Brain microvascular endothelial cell (primary cell): ENCODE measurements around the gene TULP4.

ENCODE experiments used
- DNase-seq: peaks from one replicate; pipeline ENCODE4 v3.0.0-alpha.2; 2020
- H3K27ac ChIP-seq: fragments of 250-450 bp; sonication (Bioruptor Pico); 2 replicates; pipeline ENCODE4 v1.5.1; 2020; ENCODE audit warnings: mild to moderate bottlenecking, moderate library complexity
- H3K27me3 ChIP-seq: fragments of 250-450 bp; sonication (Bioruptor Pico); replicated peaks from 2 replicates; pipeline ENCODE4 v1.5.1; 2020; ENCODE audit warnings: mild to moderate bottlenecking
- H3K36me3 ChIP-seq: fragments of 250-450 bp; sonication (Bioruptor Pico); replicated peaks from 2 replicates; pipeline ENCODE4 v1.5.1; 2020; ENCODE audit warnings: mild to moderate bottlenecking
- H3K4me3 ChIP-seq: 2 replicates; pipeline ENCODE4 v1.5.1; 2011; ENCODE audit warnings: low read depth, mild to moderate bottlenecking, control low read depth, low read length, moderate library complexity
- CTCF ChIP-seq: IDR thresholded peaks from 2 replicates; pipeline ENCODE4 v1.5.1; 2011; ENCODE audit warnings: low read depth, mild to moderate bottlenecking, moderate library complexity, low read length, control low read depth, inconsistent platforms; ENCODE audit errors: missing control alignments
- in situ Hi-C: cut with HindIII; loops from 2 replicates; pipeline ENCODE4 v1.10.0; 2017; ENCODE audit warnings: low sequenced_read_pairs, low pct_ligation_motif_present

Gene TULP4

DNA sequence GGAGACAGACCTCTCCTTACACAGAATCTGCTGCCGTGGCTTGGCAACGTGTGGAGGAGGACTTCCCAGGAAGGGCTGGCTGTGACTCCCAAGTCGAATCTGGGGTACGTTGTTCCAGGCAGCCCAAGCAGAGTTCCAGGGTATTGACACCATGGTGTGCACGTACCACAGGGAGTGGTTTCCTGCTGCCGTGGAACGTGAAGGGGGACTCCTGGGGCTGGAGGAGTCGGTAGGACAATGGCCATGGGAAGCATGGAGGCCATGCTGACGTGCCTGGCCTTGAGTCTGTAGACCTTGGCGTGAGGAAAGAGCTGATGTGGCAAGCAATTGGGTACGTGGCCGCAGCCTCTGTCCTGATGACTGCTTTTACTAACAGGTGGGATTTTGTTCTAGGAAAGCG lies 119.3 kb downstream of the TULP4 start:
- no peaks in the 10 kb centered on the region for H3K27me3 ChIP-seq
- H3K4me3 ChIP-seq: no peak overlapping the region
- H3K36me3 ChIP-seq: no peaks in the 10 kb centered on the region
- H3K27ac ChIP-seq: no peak overlapping the region
- TF ChIP-seq CTCF: no peak
- in situ Hi-C loops: no loop called here
- no peak for DNase-seq

DNA sequence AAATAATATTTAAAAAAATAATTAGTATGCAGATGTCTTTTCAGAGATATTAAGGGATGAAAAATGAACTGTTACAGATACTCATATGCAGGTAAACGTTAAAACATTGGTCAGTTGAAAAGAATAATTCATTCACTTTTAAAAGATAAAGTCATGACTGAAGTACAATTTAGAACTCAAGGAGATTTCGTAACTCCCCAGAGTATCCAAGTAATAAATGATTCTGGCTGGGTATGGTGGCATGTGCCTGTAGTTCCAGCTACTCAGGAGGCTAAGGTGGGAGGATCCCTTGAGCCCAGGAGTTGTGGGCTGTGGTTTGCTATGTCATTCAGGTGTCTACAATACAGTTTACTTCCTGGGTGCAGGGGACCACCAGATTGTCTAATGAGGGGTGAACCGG lies 125.3 kb downstream of the TULP4 start:
- H3K4me3 ChIP-seq: no peak overlapping the region
- no peaks in the 10 kb centered on the region for H3K36me3 ChIP-seq
- no peak overlapping the region for H3K27ac ChIP-seq
- no peaks in the 10 kb centered on the region for H3K27me3 ChIP-seq
- TF ChIP-seq CTCF: no peak
- in situ Hi-C loops: no loop called here
- DNase-seq: no peak

DNA sequence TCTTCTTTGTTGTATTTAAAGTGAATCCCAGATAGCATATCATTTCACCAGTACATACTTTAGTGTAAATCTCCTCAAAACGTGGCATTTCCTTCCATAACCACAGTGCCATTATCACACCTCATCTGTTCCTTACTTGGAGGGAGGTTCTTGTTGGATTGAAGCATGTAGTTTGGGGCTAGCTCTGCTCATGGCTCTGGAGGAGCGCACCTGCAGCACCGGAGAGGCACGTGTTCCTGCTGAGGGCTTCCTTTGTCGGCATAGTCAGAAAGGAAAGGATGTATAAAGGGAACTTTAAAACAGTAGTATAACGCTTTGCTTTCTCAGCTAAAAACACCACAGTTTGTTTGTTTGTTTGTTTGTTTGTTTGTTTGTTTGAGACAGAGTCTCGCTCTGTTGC lies 126.0 kb downstream of the TULP4 start:
- no peak for TF ChIP-seq CTCF
- Histone ChIP-seq H3K36me3 (peaks cover 3% of the 10 kb centered on the region), H3K4me3 (no peak overlapping the region), H3K27me3 (no peaks in the 10 kb centered on the region), H3K27ac (no peak overlapping the region)
- in situ Hi-C loops: no loop called here
- DNase-seq: no peak

- TF ChIP-seq CTCF: no peak
- H3K27me3 ChIP-seq: no peaks in the 10 kb centered on the region
- H3K27ac ChIP-seq: no peak overlapping the region
- no peak overlapping the region for H3K4me3 ChIP-seq
- DNase-seq: no peak
- in situ Hi-C loops: no loop called here
- H3K36me3 ChIP-seq: peaks cover 3% of the 10 kb centered on the region
Measured at GRCh38 chr6:158439255-158439654, 127.0 kb downstream of the TULP4 start.

GRCh38 chr6:158441716-158442215 lies 129.5 kb downstream of the TULP4 start:
- DNase-seq: no peak
- Histone ChIP-seq H3K27me3 (no peaks in the 10 kb centered on the region), H3K27ac (no peak overlapping the region), H3K36me3 (peaks cover 3% of the 10 kb centered on the region), H3K4me3 (no peak overlapping the region)
- no peak for TF ChIP-seq CTCF
- in situ Hi-C loops: no loop called here

- in situ Hi-C loops: no loop called here
- Histone ChIP-seq H3K27me3 (no peaks in the 10 kb centered on the region), H3K27ac (no peak overlapping the region), H3K36me3 (peaks cover 3% of the 10 kb centered on the region), H3K4me3 (no peak overlapping the region)
- no peak for TF ChIP-seq CTCF
- no peak for DNase-seq
Measured at GRCh38 chr6:158442306-158442705, 130.0 kb downstream of the TULP4 start.
